SK-N-SH treated with all-trans-retinoic acid at 6 μM for 48 hours (cell line): ENCODE measurements around the gene COX6A2.

Experiments
- ATAC-seq: fragments of 200-7000 bp; cut with Tn5 transposase; 3 replicates; pipeline ENCODE4 v1.9.1; 2020; ENCODE audit warnings: mild to moderate bottlenecking, moderate library complexity
- ARNTL ChIP-seq: fragments of 450-650 bp; formaldehyde crosslinking; IDR thresholded peaks from 2 replicates; pipeline ENCODE4 v1.5.0; 2020; ENCODE audit warnings: low read depth, mild to moderate bottlenecking, moderate library complexity, borderline replicate concordance
- BACH2 ChIP-seq: fragments of 250-450 bp; sonication (Bioruptor Pico); IDR thresholded peaks from 2 replicates; pipeline ENCODE4 v1.9.0; 2021; ENCODE audit warnings: mild to moderate bottlenecking, borderline replicate concordance
- CSRNP3 ChIP-seq: fragments of 250-450 bp; sonication (Bioruptor Pico); IDR thresholded peaks from 2 replicates; pipeline ENCODE4 v1.5.1; 2021; ENCODE audit warnings: mild to moderate bottlenecking, moderate library complexity
- GLIS3 ChIP-seq: fragments of 250-450 bp; sonication (Bioruptor Pico); IDR thresholded peaks from 2 replicates; pipeline ENCODE4 v1.5.0; 2020; ENCODE audit warnings: mild to moderate bottlenecking, moderate library complexity
- ISL1 ChIP-seq: fragments of 250-450 bp; sonication (Bioruptor Pico); IDR thresholded peaks from 2 replicates; pipeline ENCODE4 v2.1.2; 2022; ENCODE audit warnings: mild to moderate bottlenecking, moderate library complexity
- OSR1 ChIP-seq: fragments of 250-450 bp; sonication (Bioruptor Pico); IDR thresholded peaks from 2 replicates; pipeline ENCODE4 v1.8.0; 2022; ENCODE audit warnings: moderate library complexity, mild to moderate bottlenecking, inconsistent platforms
- PATZ1 ChIP-seq: fragments of 250-450 bp; sonication (Bioruptor Pico); IDR thresholded peaks from 2 replicates; pipeline ENCODE4 v1.8.0; 2020; ENCODE audit warnings: mild to moderate bottlenecking, moderate library complexity, borderline replicate concordance
- PPARA ChIP-seq: fragments of 250-450 bp; sonication (Bioruptor Pico); IDR thresholded peaks from 2 replicates; pipeline ENCODE4 v1.5.0; 2020; ENCODE audit warnings: mild to moderate bottlenecking, borderline replicate concordance
- RARB ChIP-seq: fragments of 250-450 bp; sonication (Bioruptor Pico); IDR thresholded peaks from 2 replicates; pipeline ENCODE4 v1.8.0; 2021; ENCODE audit warnings: mild to moderate bottlenecking, moderate library complexity
- SNAI2 ChIP-seq: fragments of 250-450 bp; sonication (Bioruptor Pico); IDR thresholded peaks from 2 replicates; pipeline ENCODE4 v1.5.0; 2020; ENCODE audit warnings: mild to moderate bottlenecking, moderate library complexity
- TOX ChIP-seq: fragments of 250-450 bp; sonication (Bioruptor Pico); IDR thresholded peaks from 2 replicates; pipeline ENCODE4 v1.8.0; 2021; ENCODE audit warnings: mild to moderate bottlenecking, moderate library complexity, borderline replicate concordance
- TSHZ2 ChIP-seq: fragments of 250-450 bp; sonication (Bioruptor Pico); IDR thresholded peaks from 2 replicates; pipeline ENCODE4 v1.5.0; 2020; ENCODE audit warnings: mild to moderate bottlenecking, moderate library complexity
- ZC3H10 ChIP-seq: fragments of 250-450 bp; sonication (Bioruptor Pico); IDR thresholded peaks from 2 replicates; pipeline ENCODE4 v1.5.1; 2021; ENCODE audit warnings: mild to moderate bottlenecking, moderate library complexity
- ZFP30 ChIP-seq: fragments of 450-650 bp; formaldehyde crosslinking; IDR thresholded peaks from 2 replicates; pipeline ENCODE4 v1.5.0; 2022; ENCODE audit warnings: mild to moderate bottlenecking, moderate library complexity
- ZNF565 ChIP-seq: fragments of 450-650 bp; formaldehyde crosslinking; conservative IDR thresholded peaks from 2 replicates; pipeline ENCODE4 v1.5.0; 2020; ENCODE audit warnings: low read depth, mild to moderate bottlenecking, moderate library complexity
- ZNF70 ChIP-seq: fragments of 450-650 bp; formaldehyde crosslinking; IDR thresholded peaks from 2 replicates; pipeline ENCODE4 v1.5.0; 2020; ENCODE audit warnings: mild to moderate bottlenecking, moderate library complexity
- ZNF8 ChIP-seq: fragments of 450-650 bp; formaldehyde crosslinking; IDR thresholded peaks from 2 replicates; pipeline ENCODE4 v1.5.0; 2020; ENCODE audit warnings: mild to moderate bottlenecking, moderate library complexity
- TF ChIP-seq, protein P1 (sequence below): fragments of 250-450 bp; sonication (Bioruptor Pico); IDR thresholded peaks from 2 replicates; pipeline ENCODE4 v1.5.1; 2020; ENCODE audit warnings: low read depth, mild to moderate bottlenecking, moderate library complexity
- TF ChIP-seq, protein P2 (sequence below): fragments of 250-450 bp; sonication (Bioruptor Pico); IDR thresholded peaks from 2 replicates; pipeline ENCODE4 v1.8.0; 2021; ENCODE audit warnings: low read depth, mild to moderate bottlenecking, moderate library complexity, borderline replicate concordance

The COX6A2 gene

DNA sequence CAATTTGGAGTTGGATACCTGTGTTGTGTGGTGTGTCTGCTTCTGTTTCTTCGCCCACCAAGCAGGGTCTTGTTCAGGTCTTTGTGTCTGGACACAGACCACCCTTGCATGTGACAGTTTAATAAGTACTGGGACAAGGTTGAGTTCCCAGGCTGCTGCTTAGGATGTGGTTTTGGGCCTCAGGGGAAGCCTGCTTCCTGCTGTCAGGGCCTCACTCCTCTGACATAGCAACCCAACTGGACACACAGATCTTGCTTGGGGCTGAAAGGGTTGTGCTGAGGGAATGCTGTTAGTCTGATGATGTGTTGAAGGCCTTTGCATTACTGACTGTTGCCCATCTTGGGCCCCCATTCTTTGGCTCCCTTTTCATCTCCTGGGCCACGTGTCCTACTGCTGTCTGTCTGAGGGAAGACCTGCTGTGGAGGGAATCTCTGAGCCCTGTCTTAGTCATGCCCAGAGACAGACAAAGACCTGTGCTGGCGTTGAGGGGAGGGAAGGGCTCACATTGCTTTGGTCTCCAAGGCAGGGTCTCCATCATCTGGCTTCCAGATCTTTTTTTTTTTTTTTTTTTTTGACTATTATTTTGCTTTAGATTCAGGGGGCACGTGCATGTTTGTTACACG, 39.1 kb upstream of the COX6A2 start (continued):
- TF ChIP-seq TSHZ2 (no peak), ZNF565 (CRISPR knock-in tag) (no peak), ZNF8 (CRISPR knock-in tag) (no peak)
- TF ChIP-seq, protein P1, sequence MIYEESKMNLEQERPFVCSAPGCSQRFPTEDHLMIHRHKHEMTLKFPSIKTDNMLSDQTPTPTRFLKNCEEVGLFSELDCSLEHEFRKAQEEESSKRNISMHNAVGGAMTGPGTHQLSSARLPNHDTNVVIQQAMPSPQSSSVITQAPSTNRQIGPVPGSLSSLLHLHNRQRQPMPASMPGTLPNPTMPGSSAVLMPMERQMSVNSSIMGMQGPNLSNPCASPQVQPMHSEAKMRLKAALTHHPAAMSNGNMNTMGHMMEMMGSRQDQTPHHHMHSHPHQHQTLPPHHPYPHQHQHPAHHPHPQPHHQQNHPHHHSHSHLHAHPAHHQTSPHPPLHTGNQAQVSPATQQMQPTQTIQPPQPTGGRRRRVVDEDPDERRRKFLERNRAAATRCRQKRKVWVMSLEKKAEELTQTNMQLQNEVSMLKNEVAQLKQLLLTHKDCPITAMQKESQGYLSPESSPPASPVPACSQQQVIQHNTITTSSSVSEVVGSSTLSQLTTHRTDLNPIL = no peak

DNA sequence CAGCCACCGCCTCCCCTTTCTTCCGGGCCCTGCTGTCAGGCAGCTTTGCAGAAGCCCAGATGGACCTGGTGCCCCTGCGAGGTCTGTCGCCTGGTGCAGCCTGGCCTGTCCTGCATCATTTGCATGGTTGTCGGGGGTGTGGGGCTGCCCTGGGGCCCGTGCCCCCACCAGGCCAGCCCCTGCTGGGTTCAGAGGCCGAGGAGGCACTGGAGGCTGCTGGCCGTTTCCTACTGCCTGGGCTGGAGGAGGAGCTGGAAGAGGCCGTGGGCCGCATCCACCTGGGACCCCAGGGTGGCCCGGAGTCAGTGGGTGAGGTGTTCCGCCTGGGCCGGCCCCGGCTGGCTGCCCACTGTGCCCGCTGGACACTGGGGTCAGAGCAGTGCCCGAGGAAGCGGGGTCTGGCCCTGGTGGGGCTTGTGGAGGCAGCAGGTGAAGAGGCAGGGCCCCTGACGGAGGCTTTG, 38.3 kb upstream of the COX6A2 start:
- ATAC-seq = no peak
- TF ChIP-seq TOX (CRISPR knock-in tag) = no peak
- TF ChIP-seq ZFP30 = no peak
- no peak for TF ChIP-seq ZNF70 (CRISPR knock-in tag)
- no peak for TF ChIP-seq TSHZ2
- TF ChIP-seq, protein P2, sequence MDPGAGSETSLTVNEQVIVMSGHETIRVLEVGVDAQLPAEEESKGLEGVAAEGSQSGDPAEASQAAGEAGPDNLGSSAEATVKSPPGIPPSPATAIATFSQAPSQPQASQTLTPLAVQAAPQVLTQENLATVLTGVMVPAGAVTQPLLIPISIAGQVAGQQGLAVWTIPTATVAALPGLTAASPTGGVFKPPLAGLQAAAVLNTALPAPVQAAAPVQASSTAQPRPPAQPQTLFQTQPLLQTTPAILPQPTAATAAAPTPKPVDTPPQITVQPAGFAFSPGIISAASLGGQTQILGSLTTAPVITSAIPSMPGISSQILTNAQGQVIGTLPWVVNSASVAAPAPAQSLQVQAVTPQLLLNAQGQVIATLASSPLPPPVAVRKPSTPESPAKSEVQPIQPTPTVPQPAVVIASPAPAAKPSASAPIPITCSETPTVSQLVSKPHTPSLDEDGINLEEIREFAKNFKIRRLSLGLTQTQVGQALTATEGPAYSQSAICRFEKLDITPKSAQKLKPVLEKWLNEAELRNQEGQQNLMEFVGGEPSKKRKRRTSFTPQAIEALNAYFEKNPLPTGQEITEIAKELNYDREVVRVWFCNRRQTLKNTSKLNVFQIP (CRISPR knock-in tag) = no peak
- no peak for TF ChIP-seq CSRNP3 (CRISPR knock-in tag)
- TF ChIP-seq GLIS3 (CRISPR knock-in tag) = no peak
- TF ChIP-seq BACH2 (CRISPR knock-in tag) = no peak
- TF ChIP-seq OSR1 (CRISPR knock-in tag) = no peak
- TF ChIP-seq SNAI2 = no peak

DNA sequence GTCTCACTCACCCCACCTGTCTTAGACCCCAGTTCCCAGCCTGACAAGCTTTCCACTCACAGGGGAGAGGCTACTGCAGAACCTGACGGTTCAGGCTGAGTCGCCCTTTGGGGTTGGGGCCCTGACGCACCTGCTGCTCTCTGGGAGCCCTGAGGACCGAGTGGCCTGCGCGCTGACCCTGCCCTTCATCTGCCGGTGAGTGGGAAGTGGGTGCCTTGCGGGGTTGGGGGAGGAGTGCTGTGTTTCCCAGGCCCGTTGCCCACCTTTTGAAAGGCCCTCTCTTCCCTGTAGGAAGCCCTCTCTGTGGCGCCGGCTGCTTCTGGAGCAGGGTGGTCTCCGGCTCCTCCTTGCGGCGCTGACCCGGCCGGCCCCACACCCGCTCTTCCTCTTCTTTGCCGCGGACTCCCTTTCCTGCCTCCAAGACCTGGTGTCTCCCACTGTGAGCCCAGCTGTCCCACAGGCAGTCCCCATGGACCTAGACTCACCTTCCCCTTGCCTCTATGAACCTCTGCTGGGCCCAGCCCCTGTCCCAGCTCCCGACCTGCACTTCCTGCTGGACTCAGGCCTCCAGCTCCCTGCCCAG, 37.7 kb upstream of the COX6A2 start:
- no peak for TF ChIP-seq ZC3H10
- TF ChIP-seq ZNF8 (CRISPR knock-in tag) = no peak
- no peak for TF ChIP-seq PATZ1 (CRISPR knock-in tag)
- TF ChIP-seq TSHZ2 = no peak
- TF ChIP-seq PPARA (CRISPR knock-in tag) = no peak
- no peak for TF ChIP-seq OSR1 (CRISPR knock-in tag)
- no peak for TF ChIP-seq ISL1 (CRISPR knock-in tag)
- TF ChIP-seq, protein P1 = no peak
- no peak for TF ChIP-seq TOX (CRISPR knock-in tag)
- no peak for TF ChIP-seq ZFP30
- no peak for TF ChIP-seq RARB (CRISPR knock-in tag)
- TF ChIP-seq ARNTL (CRISPR knock-in tag) = no peak
- no peak for ATAC-seq
